Prostate gland (tissue), 2 donors: ENCODE measurements around the gene DTL. TPM values are rescaled to one million over a fixed set of nuclear protein-coding genes. Genes with fewer than 3 reads are reported as not detected.
A peak's percentile ranks its signal among the peaks of the same experiment; 100 is the strongest.

Experiments used
- DNase-seq: peaks from one replicate; pipeline ENCODE4 v3.0.0-alpha.2; 2019; ENCODE audit warnings: low spot score
- H3K27ac ChIP-seq, 2 donors: fragments of 200-600 bp; sonication (generic); 2 replicates each; pipeline ENCODE4 v1.5.1; 2017 to 2019
- H3K27me3 ChIP-seq: fragments of 200-600 bp; sonication (generic); replicated peaks from 2 replicates; pipeline ENCODE4 v1.5.1; 2019; ENCODE audit not compliant: insufficient read depth
- H3K36me3 ChIP-seq, 2 donors: fragments of 200-600 bp; sonication (generic); 1 replicate in 1 of 2; 2 replicates in 1 of 2; pipeline versions ENCODE4 v1.5.1 to v1.8.1; 2017 to 2019
- H3K4me1 ChIP-seq: fragments of 200-600 bp; sonication (generic); replicated peaks from 2 replicates; pipeline ENCODE4 v1.5.1; 2019
- H3K4me3 ChIP-seq, 2 donors: fragments of 200-600 bp; sonication (generic); 2 replicates each; pipeline ENCODE4 v1.5.1; 2017 to 2019
- H3K9me3 ChIP-seq: fragments of 200-600 bp; sonication (generic); 2 replicates; pipeline ENCODE4 v1.5.1; 2017
- CTCF ChIP-seq, 4 experiments: fragments of 200-600 bp in 2 of 4; fragments of 450-650 bp in 2 of 4; sonication (generic) in 2 of 4; IDR thresholded peaks; 1 replicate in 3 of 4; 2 replicates in 1 of 4; pipeline ENCODE4 v1.5.1; 2016 to 2019; ENCODE audit warnings: antibody characterized with exemption in 4 of 4, mild to moderate bottlenecking in 2 of 4, moderate library complexity in 2 of 4
- POLR2A ChIP-seq: fragments of 450-650 bp; IDR thresholded peaks from one replicate; pipeline ENCODE4 v1.6.1; 2016; ENCODE audit warnings: antibody characterized with exemption, mild to moderate bottlenecking
- POLR2AphosphoS5 ChIP-seq: sonication (generic); formaldehyde crosslinking; IDR thresholded peaks from one replicate; pipeline ENCODE4 v1.6.1; 2017; ENCODE audit warnings: antibody characterized with exemption
- WGBS: methylation state at CpG from one replicate; pipeline ENCODE4 v1.1.5; 2018; 5-methylcytosine and 5-hydroxymethylcytosine counted together
- intact Hi-C: fragments of 100-400 bp; cut with DNase I; formaldehyde crosslinking; loops from one replicate; pipeline ENCODE4 v1.14.2; 2022
- total RNA-seq, 2 donors: library from RNA; depleted of rRNA; stranded (reverse); fragments of >200 nt; gene quantifications; one replicate each; pipeline ENCODE4 v1.1.0, GENCODE V29; 2016

Gene DTL
- total RNA-seq, 2 donors from 2014 or later: 1.5 to 7.1 TPM

DNA sequence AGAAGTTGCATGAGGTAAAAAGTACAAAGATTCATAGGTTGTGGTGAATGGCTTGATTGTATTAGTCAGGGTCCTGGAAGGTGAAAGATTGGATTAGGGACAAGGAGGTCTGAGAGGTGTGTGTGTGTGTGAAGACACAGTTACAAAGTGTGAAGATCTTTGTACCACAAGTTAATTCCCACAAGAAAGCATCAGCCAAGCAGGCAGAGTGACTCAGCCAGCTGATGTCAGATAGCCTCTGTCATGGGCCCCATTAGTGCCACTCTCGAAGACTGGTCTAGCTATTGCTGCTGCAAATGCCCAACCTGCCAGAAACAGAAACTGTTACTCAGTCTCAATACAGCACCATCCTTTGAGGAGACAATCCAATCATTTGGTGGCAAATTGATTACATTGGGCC lies 96.5 kb downstream of the DTL start:
- WGBS: 95% methylated on average over 1 of the region's 1 CpG
- H3K36me3 ChIP-seq: no peaks in the 10 kb centered on the region
- TF ChIP-seq POLR2AphosphoS5 (no peak), CTCF (IDR thresholded peaks at IDR 0.05) (no peak), POLR2A (no peak)
- no peak overlapping the region for H3K4me3 ChIP-seq
- H3K4me1 ChIP-seq: no peaks in the 10 kb centered on the region
- H3K9me3 ChIP-seq: no peaks in the 10 kb centered on the region
- intact Hi-C loops: no loop called here
- DNase-seq: no peak
- H3K27ac ChIP-seq: no peak overlapping the region
- H3K27me3 ChIP-seq: no peaks in the 10 kb centered on the region

DNA sequence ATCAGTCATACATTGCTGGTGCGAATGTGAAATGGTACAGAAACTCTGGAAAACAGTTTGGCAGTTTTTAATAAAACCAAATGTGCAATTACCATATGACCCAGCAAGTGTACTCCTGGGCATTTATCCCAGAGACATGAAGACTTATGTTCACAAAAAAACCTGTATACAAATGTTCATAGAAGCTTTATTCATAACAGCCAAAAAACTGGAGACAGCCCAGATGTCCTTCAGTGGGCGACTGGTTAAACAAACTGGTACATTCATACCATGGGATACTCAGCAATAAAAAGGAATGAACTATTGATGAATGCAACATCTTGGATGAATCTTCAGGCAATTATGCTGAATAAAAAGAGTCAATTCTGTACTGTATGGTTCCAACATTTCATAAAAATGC lies 97.8 kb downstream of the DTL start:
- peak; percentile 35 for DNase-seq

DNA sequence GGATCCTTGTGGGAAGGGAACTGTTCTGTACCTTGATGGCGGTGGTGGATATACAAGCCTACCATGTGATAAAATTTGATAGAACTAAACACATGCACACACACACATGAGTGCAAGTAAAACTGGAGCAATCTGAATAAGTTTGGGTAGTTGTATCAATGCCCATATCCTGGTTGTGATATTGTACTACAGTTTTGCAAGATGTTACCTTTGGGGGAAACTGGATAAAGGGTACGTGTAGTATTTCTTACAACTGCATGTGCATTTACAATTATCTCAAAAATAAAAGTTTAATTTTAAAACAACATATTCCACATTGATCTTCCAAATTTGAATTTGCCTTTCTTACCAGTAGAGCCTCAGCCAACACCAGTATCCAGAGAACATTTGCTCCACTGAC lies 99.6 kb downstream of the DTL start:
- H3K27ac ChIP-seq: no peak overlapping the region
- H3K4me3 ChIP-seq: no peak overlapping the region
- DNase-seq: no peak
- no peak for TF ChIP-seq CTCF (IDR thresholded peaks at IDR 0.05)
- WGBS: 95% methylated on average over 2 of the region's 2 CpGs
- no peaks in the 10 kb centered on the region for H3K27me3 ChIP-seq
- H3K36me3 ChIP-seq: no peaks in the 10 kb centered on the region
- H3K9me3 ChIP-seq: no peaks in the 10 kb centered on the region
- H3K4me1 ChIP-seq: no peaks in the 10 kb centered on the region
- intact Hi-C loops: no loop called here

More for the DNA sequence above, 97.8 kb downstream of the DTL start:
- Histone ChIP-seq H3K4me1 (no peaks in the 10 kb centered on the region), H3K4me3 (no peak overlapping the region), H3K9me3 (no peaks in the 10 kb centered on the region), H3K27ac (no peak overlapping the region), H3K27me3 (no peaks in the 10 kb centered on the region), H3K36me3 (no peaks in the 10 kb centered on the region)
- TF ChIP-seq CTCF (IDR thresholded peaks at IDR 0.05): no peak
- TF ChIP-seq POLR2AphosphoS5: peak; percentile 62
- intact Hi-C loops: no loop called here
- 36% methylated on average over 2 of the region's 2 CpGs for WGBS

DNA sequence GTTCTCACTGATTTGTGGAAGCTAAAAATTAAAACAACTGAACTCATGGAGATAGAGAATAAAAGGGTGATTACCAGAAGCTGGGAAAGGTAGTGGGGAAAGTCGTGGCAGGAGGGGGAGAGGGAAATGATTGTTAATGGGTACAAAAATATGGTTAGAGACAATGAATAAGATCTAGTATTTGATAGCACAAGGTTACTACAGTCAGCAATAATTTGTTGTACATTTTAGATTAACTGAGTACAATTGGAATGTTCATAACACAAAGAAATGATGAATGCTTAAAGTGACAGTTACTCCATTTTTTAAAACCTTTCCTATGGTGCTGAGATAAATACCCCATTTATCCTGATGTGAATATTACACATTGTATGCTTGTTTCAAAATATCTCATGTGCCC lies 102.3 kb downstream of the DTL start:
- WGBS: 83% methylated on average over 1 of the region's 1 CpG
- TF ChIP-seq CTCF (IDR thresholded peaks at IDR 0.05) (no peak), POLR2A (no peak), POLR2AphosphoS5 (no peak)
- H3K4me3 ChIP-seq: no peak overlapping the region

GRCh38 chr1:212138457-212138856 lies 102.9 kb downstream of the DTL start:
- 88% methylated on average over 5 of the region's 5 CpGs for WGBS
- Histone ChIP-seq H3K4me1 (no peaks in the 10 kb centered on the region), H3K4me3 (no peak overlapping the region), H3K9me3 (no peaks in the 10 kb centered on the region), H3K36me3 (no peaks in the 10 kb centered on the region), H3K27me3 (no peaks in the 10 kb centered on the region), H3K27ac (no peak overlapping the region)
- no peak for DNase-seq
- intact Hi-C loops: no loop called here
- TF ChIP-seq POLR2AphosphoS5 (no peak), CTCF (IDR thresholded peaks at IDR 0.05) (no peak), POLR2A (no peak)

More for the DNA sequence above, 102.3 kb downstream of the DTL start:
- intact Hi-C loops: no loop called here
- Histone ChIP-seq H3K27me3 (no peaks in the 10 kb centered on the region), H3K27ac (no peak overlapping the region), H3K36me3 (no peaks in the 10 kb centered on the region), H3K9me3 (no peaks in the 10 kb centered on the region), H3K4me1 (no peaks in the 10 kb centered on the region)
- no peak for DNase-seq
